Gastrocnemius medialis (tissue), 4 donors: ENCODE data around the gene SIN3B.

Experiments
- CTCF ChIP-seq, 5 experiments: fragments of 450-650 bp in 3 of 5; fragments of 200-600 bp in 2 of 5; sonication (generic) in 2 of 5; IDR thresholded peaks in 4 of 5; conservative IDR thresholded peaks in 1 of 5; 1 replicate in 4 of 5; 2 replicates in 1 of 5; pipeline ENCODE4 v1.5.1; 2016 to 2019; ENCODE audit warnings: antibody characterized with exemption in 5 of 5, mild to moderate bottlenecking in 3 of 5, moderate library complexity in 3 of 5
- POLR2A ChIP-seq, 2 donors: fragments of 450-650 bp; IDR thresholded peaks; one replicate each; pipeline ENCODE4 v1.6.1; 2017; ENCODE audit warnings: antibody characterized with exemption in 2 of 2, mild to moderate bottlenecking in 2 of 2, moderate library complexity in 2 of 2

GRCh38 chr19:16779539-16780163 is 49.5 kb upstream of the SIN3B start:
- TF ChIP-seq CTCF (IDR thresholded peaks at IDR 0.05 in 4 of 5, conservative IDR thresholded peaks at IDR 0.05 in 1 of 5) (no peak), POLR2A (IDR thresholded peaks at IDR 0.05) (no peak)
